ENCODE data around the gene NEDD4L. TPM values are rescaled to one million over a fixed set of nuclear protein-coding genes. Genes with fewer than 3 reads are reported as not detected.

NEDD4L gene
- total and polyA plus RNA-seq, 12 donors = 17.8 to 110 (median 37.6) TPM

DNA sequence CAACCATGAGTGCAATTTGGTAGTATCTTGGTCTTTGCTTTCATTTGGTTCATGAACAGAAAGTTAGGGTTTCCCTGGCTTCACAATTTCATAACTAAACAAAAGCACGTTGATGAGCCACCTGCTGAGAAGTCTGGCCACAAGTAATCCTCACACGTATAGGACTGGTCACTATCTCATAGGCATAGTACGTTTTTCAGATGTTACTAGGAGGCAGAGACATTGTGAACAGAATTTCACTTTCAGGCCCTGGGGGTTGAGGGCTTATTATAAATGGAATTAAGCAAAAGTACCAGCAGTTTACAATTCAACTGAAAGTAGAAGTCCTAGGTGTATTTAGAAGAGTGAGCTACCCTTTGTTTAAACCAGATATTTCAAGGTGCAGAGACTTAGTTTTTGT lies 307.8 kb downstream of the NEDD4L start:
- 86 to 91% (median 90%) methylated on average over 3 of the region's 3 CpGs for WGBS, 4 donors
- Histone ChIP-seq H3K9me3 (replicated peaks in 1 of 3) (no peaks in the 10 kb centered on the region), H3K27ac (no peak overlapping the region), H3K27me3 (no peaks in the 10 kb centered on the region), H3K4me3 (no peak overlapping the region), H3K4me1 (replicated peaks in 1 of 2) (no peaks in the 10 kb centered on the region), H3K36me3 (replicated peaks in 1 of 2) (no peaks in the 10 kb centered on the region)
- intact Hi-C loops (cut with DNase I) = no loop called here
- DNase-seq = no peak
- TF ChIP-seq POLR2A (IDR thresholded peaks at IDR 0.05) = no peak
- TF ChIP-seq, protein P1, sequence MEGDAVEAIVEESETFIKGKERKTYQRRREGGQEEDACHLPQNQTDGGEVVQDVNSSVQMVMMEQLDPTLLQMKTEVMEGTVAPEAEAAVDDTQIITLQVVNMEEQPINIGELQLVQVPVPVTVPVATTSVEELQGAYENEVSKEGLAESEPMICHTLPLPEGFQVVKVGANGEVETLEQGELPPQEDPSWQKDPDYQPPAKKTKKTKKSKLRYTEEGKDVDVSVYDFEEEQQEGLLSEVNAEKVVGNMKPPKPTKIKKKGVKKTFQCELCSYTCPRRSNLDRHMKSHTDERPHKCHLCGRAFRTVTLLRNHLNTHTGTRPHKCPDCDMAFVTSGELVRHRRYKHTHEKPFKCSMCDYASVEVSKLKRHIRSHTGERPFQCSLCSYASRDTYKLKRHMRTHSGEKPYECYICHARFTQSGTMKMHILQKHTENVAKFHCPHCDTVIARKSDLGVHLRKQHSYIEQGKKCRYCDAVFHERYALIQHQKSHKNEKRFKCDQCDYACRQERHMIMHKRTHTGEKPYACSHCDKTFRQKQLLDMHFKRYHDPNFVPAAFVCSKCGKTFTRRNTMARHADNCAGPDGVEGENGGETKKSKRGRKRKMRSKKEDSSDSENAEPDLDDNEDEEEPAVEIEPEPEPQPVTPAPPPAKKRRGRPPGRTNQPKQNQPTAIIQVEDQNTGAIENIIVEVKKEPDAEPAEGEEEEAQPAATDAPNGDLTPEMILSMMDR (IDR thresholded peaks at IDR 0.05) = no peak

DNA sequence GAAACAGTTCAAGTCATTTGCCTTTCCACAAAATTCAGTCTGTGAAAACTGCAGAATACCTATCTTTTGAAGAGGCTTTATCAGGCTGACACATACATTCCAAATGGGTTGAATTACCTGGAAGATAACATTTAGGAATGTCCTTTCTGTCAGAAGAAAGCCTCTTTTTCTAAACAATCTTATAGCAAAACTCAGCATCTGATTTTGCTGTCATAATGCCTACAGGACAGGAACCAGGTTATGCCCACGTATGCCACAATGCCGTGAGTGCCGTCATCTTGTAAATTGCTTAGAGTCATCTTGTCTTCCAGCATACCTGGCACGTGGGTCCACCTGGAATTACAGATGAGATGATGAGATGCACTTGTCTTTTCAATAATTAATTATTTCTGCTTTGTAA lies 309.6 kb downstream of the NEDD4L start:
- Histone ChIP-seq H3K9me3 (replicated peaks in 1 of 3) (no peaks in the 10 kb centered on the region), H3K27ac (no peak overlapping the region), H3K4me3 (no peak overlapping the region), H3K4me1 (replicated peaks in 1 of 2) (no peaks in the 10 kb centered on the region), H3K27me3 (no peaks in the 10 kb centered on the region), H3K36me3 (replicated peaks in 1 of 2) (no peaks in the 10 kb centered on the region)
- TF ChIP-seq, protein P1 (IDR thresholded peaks at IDR 0.05) = no peak
- no peak for TF ChIP-seq POLR2A (IDR thresholded peaks at IDR 0.05)
- no peak for DNase-seq
- 92 to 97% (median 97%) methylated on average over 4 of the region's 4 CpGs for WGBS, 4 donors
- intact Hi-C loops (cut with DNase I) = no loop called here

DNA sequence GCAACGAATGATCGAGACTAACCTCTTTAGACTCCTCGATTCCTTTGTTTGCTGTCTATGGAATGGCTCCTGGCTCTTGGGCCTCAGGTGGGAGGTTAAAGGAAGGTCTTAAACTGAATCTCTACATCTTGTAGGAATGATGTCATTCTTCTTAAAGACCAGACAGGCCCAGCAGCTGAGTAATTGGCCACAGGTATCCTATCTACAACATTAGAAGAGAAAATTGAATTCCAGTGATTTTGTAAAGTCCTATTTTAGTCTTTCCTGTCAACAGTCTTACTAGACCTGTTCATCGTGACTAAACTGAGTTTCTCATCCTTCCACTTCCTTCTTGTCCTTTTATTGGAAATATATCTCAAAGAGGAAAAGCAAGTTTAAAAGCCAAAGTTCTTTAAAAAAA lies 310.0 kb downstream of the NEDD4L start:
- TF ChIP-seq, protein P1 (IDR thresholded peaks at IDR 0.05) = no peak
- no peak for TF ChIP-seq POLR2A (IDR thresholded peaks at IDR 0.05)
- Histone ChIP-seq H3K4me1 (replicated peaks in 1 of 2) (no peaks in the 10 kb centered on the region), H3K9me3 (replicated peaks in 1 of 3) (no peaks in the 10 kb centered on the region), H3K27me3 (no peaks in the 10 kb centered on the region), H3K27ac (no peak overlapping the region), H3K36me3 (replicated peaks in 1 of 2) (no peaks in the 10 kb centered on the region), H3K4me3 (no peak overlapping the region)
- 90 to 96% (median 93%) methylated on average over 4 of the region's 4 CpGs for WGBS, 4 donors
- intact Hi-C loops (cut with DNase I) = no loop called here
- no peak for DNase-seq

DNA sequence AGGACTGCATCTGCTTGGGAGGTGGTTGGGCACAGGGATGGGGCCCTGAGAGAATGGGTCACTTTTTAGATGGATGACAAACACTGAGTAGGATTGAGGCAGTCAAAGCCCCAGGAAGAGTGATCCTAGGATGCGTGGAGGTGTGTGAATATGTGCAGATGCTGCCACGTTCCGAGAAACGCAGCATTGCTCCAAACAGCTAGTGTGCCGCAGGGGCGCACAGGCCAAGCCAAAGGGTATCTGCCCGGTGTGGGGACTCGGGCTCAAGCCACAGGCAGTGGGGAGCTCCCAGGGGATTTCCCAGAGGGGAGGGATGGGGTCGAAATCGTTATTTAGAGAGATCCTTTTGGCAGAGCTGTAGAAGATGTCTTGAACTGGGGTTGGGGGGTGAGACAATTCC lies 310.8 kb downstream of the NEDD4L start:
- TF ChIP-seq, protein P1 (IDR thresholded peaks at IDR 0.05) = no peak
- TF ChIP-seq POLR2A (IDR thresholded peaks at IDR 0.05) = no peak
- Histone ChIP-seq H3K36me3 (replicated peaks in 1 of 2) (no peaks in the 10 kb centered on the region), H3K4me1 (replicated peaks in 1 of 2) (no peaks in the 10 kb centered on the region), H3K4me3 (no peak overlapping the region), H3K27me3 (no peaks in the 10 kb centered on the region), H3K27ac (no peak overlapping the region), H3K9me3 (replicated peaks in 1 of 3) (no peaks in the 10 kb centered on the region)
- WGBS, 4 donors = 93 to 98% (median 95%) methylated on average over 7 to 10 of the region's 10 CpGs
- intact Hi-C loops (cut with DNase I) = no loop called here
- no peak for DNase-seq

Data from adrenal gland (tissue), 12 donors.